ENCODE data around the gene MYLIP. TPM values are rescaled to one million over a fixed set of nuclear protein-coding genes. Genes with fewer than 3 reads are reported as not detected.
A peak's percentile ranks its signal among the peaks of the same experiment; 100 is the strongest.

MYLIP gene
- total RNA-seq, 1 donor: 10.1 TPM

DNA sequence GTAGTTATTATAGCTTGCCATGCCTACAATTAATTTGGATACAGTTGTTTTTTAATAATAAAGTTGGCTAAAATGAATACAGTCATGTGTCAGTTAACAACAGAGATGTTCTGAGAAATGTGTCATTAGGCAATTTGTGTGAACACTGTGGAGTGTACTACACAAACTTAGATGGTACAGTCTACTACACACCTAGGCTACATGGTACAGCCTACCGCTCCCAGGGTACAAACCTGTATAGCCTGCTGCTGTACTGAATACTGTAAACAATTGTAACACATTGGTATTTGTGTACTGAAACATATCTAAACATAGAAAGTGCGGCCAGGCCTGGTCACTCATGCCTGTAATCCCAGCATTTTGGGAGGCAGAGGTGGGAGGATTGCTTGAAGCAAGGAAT lies 50.2 kb downstream of the MYLIP start:
- no peak overlapping the region for H2AFZ ChIP-seq (ENCODE audit: low read length)
- no peaks in the 10 kb centered on the region for H3K27me3 ChIP-seq (ENCODE audit: insufficient read depth, low read length)

DNA sequence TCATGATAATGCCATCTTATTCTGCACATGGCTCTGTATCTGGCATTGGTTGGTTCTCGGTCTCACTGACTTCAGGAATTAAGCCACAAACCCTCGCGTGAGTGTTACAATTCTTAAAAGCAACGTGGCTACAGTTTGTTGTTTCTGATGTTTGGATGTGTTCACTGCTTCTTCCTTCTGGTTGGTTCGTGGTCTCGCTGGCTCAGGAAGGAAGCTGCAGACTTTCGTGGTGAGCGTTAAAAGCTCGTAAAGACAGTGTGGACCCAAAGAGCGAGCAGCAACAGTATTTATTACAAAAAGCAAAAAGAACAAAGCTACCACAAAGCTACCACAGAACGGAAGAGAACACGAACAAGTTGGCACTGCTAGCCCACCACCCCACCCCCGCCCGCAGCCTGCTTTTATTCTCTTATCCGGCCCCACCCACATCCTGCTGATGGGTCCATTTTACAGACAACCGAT lies 51.1 kb downstream of the MYLIP start:
- H4K20me1 ChIP-seq (ENCODE audit: insufficient read depth, low read length): no peaks in the 10 kb centered on the region
- TF ChIP-seq, protein P1, sequence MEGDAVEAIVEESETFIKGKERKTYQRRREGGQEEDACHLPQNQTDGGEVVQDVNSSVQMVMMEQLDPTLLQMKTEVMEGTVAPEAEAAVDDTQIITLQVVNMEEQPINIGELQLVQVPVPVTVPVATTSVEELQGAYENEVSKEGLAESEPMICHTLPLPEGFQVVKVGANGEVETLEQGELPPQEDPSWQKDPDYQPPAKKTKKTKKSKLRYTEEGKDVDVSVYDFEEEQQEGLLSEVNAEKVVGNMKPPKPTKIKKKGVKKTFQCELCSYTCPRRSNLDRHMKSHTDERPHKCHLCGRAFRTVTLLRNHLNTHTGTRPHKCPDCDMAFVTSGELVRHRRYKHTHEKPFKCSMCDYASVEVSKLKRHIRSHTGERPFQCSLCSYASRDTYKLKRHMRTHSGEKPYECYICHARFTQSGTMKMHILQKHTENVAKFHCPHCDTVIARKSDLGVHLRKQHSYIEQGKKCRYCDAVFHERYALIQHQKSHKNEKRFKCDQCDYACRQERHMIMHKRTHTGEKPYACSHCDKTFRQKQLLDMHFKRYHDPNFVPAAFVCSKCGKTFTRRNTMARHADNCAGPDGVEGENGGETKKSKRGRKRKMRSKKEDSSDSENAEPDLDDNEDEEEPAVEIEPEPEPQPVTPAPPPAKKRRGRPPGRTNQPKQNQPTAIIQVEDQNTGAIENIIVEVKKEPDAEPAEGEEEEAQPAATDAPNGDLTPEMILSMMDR (IDR thresholded peaks at IDR 0.05; ENCODE audit: extremely low read depth, low read depth, low read length): no peak
- H3K4me2 ChIP-seq (ENCODE audit: insufficient read depth, low read length): peak overlapping the region; percentile 54
- peaks cover 3% of the 10 kb centered on the region for H3K9me3 ChIP-seq (ENCODE audit: low read depth, low read length)
- H3K27ac ChIP-seq (ENCODE audit: low read depth, low read length): no peak overlapping the region
- no peaks in the 10 kb centered on the region for H3K79me2 ChIP-seq (ENCODE audit: insufficient read depth, low read length)
- H3K27me3 ChIP-seq (ENCODE audit: insufficient read depth, low read length): no peaks in the 10 kb centered on the region
- no peaks in the 10 kb centered on the region for H3K36me3 ChIP-seq (ENCODE audit: insufficient read depth, low read length)
- H3K4me1 ChIP-seq (ENCODE audit: insufficient read depth, low read length): no peaks in the 10 kb centered on the region
- peak overlapping the region; percentile 38 for H3K4me3 ChIP-seq (ENCODE audit: insufficient read depth, low read length)
- DNase-seq (ENCODE audit: insufficient read length, low spot score, missing footprints): no peak
- peak overlapping the region; percentile 86 for H2AFZ ChIP-seq (ENCODE audit: low read length)

More for the DNA sequence above, 50.2 kb downstream of the MYLIP start:
- Histone ChIP-seq H3K9me3 (ENCODE audit: low read depth, low read length) (peaks cover 3% of the 10 kb centered on the region), H3K4me3 (ENCODE audit: insufficient read depth, low read length) (no peak overlapping the region), H3K4me1 (ENCODE audit: insufficient read depth, low read length) (no peaks in the 10 kb centered on the region), H3K4me2 (ENCODE audit: insufficient read depth, low read length) (no peak overlapping the region), H3K36me3 (ENCODE audit: insufficient read depth, low read length) (no peaks in the 10 kb centered on the region), H3K27ac (ENCODE audit: low read depth, low read length) (no peak overlapping the region), H4K20me1 (ENCODE audit: insufficient read depth, low read length) (no peaks in the 10 kb centered on the region), H3K79me2 (ENCODE audit: insufficient read depth, low read length) (no peaks in the 10 kb centered on the region)
- DNase-seq (ENCODE audit: insufficient read length, low spot score, missing footprints): no peak
- TF ChIP-seq, protein P1 (IDR thresholded peaks at IDR 0.05; ENCODE audit: extremely low read depth, low read depth, low read length): no peak

GRCh38 chr6:16180696-16181438 lies 52.0 kb downstream of the MYLIP start:
- Histone ChIP-seq H3K4me2 (ENCODE audit: insufficient read depth, low read length) (peak overlapping the region; percentile 32), H4K20me1 (ENCODE audit: insufficient read depth, low read length) (no peaks in the 10 kb centered on the region), H2AFZ (ENCODE audit: low read length) (no peak overlapping the region), H3K27me3 (ENCODE audit: insufficient read depth, low read length) (no peaks in the 10 kb centered on the region), H3K9me3 (ENCODE audit: low read depth, low read length) (peaks cover 3% of the 10 kb centered on the region), H3K79me2 (ENCODE audit: insufficient read depth, low read length) (no peaks in the 10 kb centered on the region), H3K4me3 (ENCODE audit: insufficient read depth, low read length) (no peak overlapping the region), H3K36me3 (ENCODE audit: insufficient read depth, low read length) (no peaks in the 10 kb centered on the region), H3K27ac (ENCODE audit: low read depth, low read length) (no peak overlapping the region), H3K4me1 (ENCODE audit: insufficient read depth, low read length) (no peaks in the 10 kb centered on the region)
- TF ChIP-seq, protein P1 (IDR thresholded peaks at IDR 0.05; ENCODE audit: extremely low read depth, low read depth, low read length): no peak
- no peak for DNase-seq (ENCODE audit: insufficient read length, low spot score, missing footprints)

DNA sequence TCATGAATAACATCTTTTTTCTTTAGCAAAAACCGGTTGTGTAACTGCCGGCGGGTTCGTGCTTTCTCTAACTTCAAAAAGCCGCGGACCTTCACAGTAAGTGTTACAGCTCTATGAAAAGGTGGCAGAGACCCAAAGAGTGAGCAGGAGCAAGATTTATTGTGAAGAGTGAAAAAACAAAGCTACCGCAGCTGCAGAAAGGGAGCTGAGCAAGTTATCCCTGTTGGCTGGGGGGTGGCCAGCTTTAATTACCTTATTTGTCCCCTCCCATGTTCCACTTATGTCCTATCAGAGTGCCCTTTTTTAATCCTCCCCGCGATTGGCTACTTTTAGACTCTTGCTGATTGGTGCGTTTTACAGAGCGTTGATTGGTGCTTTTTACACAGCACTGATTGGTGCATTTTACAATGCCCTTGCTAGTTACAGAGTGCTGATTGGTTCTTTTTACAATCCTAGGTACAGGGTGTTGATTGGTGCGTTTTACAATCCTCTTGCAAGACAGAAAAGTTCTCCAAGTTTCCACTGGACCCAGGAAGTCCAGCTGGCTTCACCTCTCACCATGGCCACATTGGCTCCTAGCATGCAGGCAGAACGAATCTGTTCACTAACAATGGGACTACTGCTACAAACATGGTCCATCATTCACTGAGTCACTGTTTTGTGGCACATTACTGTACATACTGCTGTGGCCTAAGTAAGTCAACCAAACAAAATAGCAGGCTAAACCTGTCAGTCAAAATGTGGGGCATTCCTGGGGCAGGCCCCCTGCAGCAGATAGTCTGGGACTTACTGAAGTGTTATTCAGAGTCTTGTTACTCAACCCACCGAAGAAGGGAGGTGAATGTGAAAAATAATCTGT lies 52.8 kb downstream of the MYLIP start:
- Histone ChIP-seq H3K27ac (ENCODE audit: low read depth, low read length) (no peak overlapping the region), H3K4me2 (ENCODE audit: insufficient read depth, low read length) (peak overlapping the region; percentile 32), H3K4me1 (ENCODE audit: insufficient read depth, low read length) (no peaks in the 10 kb centered on the region), H3K4me3 (ENCODE audit: insufficient read depth, low read length) (no peak overlapping the region), H2AFZ (ENCODE audit: low read length) (no peak overlapping the region), H3K27me3 (ENCODE audit: insufficient read depth, low read length) (no peaks in the 10 kb centered on the region), H3K79me2 (ENCODE audit: insufficient read depth, low read length) (no peaks in the 10 kb centered on the region), H3K9me3 (ENCODE audit: low read depth, low read length) (peaks cover 3% of the 10 kb centered on the region), H4K20me1 (ENCODE audit: insufficient read depth, low read length) (no peaks in the 10 kb centered on the region), H3K36me3 (ENCODE audit: insufficient read depth, low read length) (no peaks in the 10 kb centered on the region)
- DNase-seq (ENCODE audit: insufficient read length, low spot score, missing footprints): no peak
- TF ChIP-seq, protein P1 (IDR thresholded peaks at IDR 0.05; ENCODE audit: extremely low read depth, low read depth, low read length): no peak
